Endothelial cell of umbilical vein (primary cell): ENCODE results near the gene TMEM132A. TPM values are rescaled to one million over a fixed set of nuclear protein-coding genes. Genes with fewer than 3 reads are reported as not detected.
A peak's percentile ranks its signal among the peaks of the same experiment; 100 is the strongest.

Experiments used
- BruUV-seq: library from RNA; stranded (reverse); fragments of 400-500 nt; replicated peaks from 2 replicates; lab custom pipeline; 2021; lab: Mats Ljungman, UMichigan
- CTCF ChIA-PET: fragments of 300-600, 350-600 bp; sonication (Branson Sonifier 250); formaldehyde crosslinking; loops from one replicate; lab custom pipeline; 2021; ENCODE audit warnings: antibody characterized with exemption, inconsistent platforms; lab: Charles Lee
- POLR2A ChIA-PET: fragments of 300-600, 350-600 bp; sonication (Branson Sonifier 250); formaldehyde crosslinking; loops from one replicate; lab custom pipeline; 2021; ENCODE audit warnings: antibody characterized with exemption, inconsistent platforms; lab: Charles Lee
- DNase-seq: peaks from one replicate; pipeline ENCODE4 v3.0.0-alpha.2; 2011; ENCODE audit warnings: low read depth, low spot score
- FAIRE-seq: peaks from 2 replicates; lab custom pipeline; 2011; peaks lifted over from hg19 to GRCh38; lab: Jason Lieb, UNC
- H2AFZ ChIP-seq: 2 replicates; pipeline ENCODE4 v1.6.0; 2012; ENCODE audit warnings: low read depth, low read length, control low read depth, inconsistent platforms
- H3K27ac ChIP-seq: 2 replicates; pipeline ENCODE4 v1.5.1; 2011; ENCODE audit warnings: low read depth, mild to moderate bottlenecking, control low read depth, low read length, moderate library complexity; ENCODE audit not compliant: insufficient read depth
- H3K27me3 ChIP-seq, 2 experiments: 2 replicates each; pipeline versions ENCODE4 v1.6.0 to v1.6.1; 2011; ENCODE audit warnings: low read length in 2 of 2, mixed read lengths in 1 of 2; ENCODE audit not compliant: control insufficient read depth in 2 of 2, insufficient read depth in 2 of 2
- H3K36me3 ChIP-seq, 2 experiments: 2 replicates in 1 of 2; 3 replicates in 1 of 2; pipeline ENCODE4 v1.5.1; 2011; ENCODE audit warnings: low read length in 2 of 2, mild to moderate bottlenecking in 1 of 2, moderate library complexity in 1 of 2; ENCODE audit not compliant: control insufficient read depth in 2 of 2, insufficient read depth in 2 of 2; ENCODE audit errors: extremely low read depth in 1 of 2
- H3K4me1 ChIP-seq: 3 replicates; pipeline ENCODE4 v1.5.1; 2011; ENCODE audit warnings: mild to moderate bottlenecking, low read length; ENCODE audit not compliant: control insufficient read depth, insufficient read depth; ENCODE audit errors: extremely low read depth
- H3K4me2 ChIP-seq: 2 replicates; pipeline ENCODE4 v1.6.1; 2011; ENCODE audit warnings: low read length, control low read depth, mixed read lengths; ENCODE audit not compliant: insufficient read depth
- H3K4me3 ChIP-seq, 3 experiments: fragments of 200-600 bp in 1 of 3; sonication (generic), shearing (Covaris generic) in 1 of 3; replicated peaks in 1 of 3; 2 replicates each; pipeline ENCODE4 v1.5.1; 2011 to 2016; ENCODE audit warnings: control low read depth in 3 of 3, low read length in 3 of 3, mild to moderate bottlenecking in 2 of 3, inconsistent platforms in 1 of 3, low read depth in 1 of 3, moderate library complexity in 1 of 3; ENCODE audit not compliant: insufficient read depth in 1 of 3
- H3K79me2 ChIP-seq: 2 replicates; pipeline ENCODE4 v1.6.0; 2012; ENCODE audit warnings: low read length, inconsistent platforms; ENCODE audit not compliant: control insufficient read depth, insufficient read depth
- H3K9ac ChIP-seq: replicated peaks from 2 replicates; pipeline ENCODE3; 2011; ENCODE audit warnings: low read length, control low read depth; ENCODE audit not compliant: insufficient read depth; ENCODE audit errors: extremely low read depth
- H3K9me1 ChIP-seq: replicated peaks from 3 replicates; pipeline ENCODE4 v1.6.0; 2011; ENCODE audit warnings: mild to moderate bottlenecking, low read length; ENCODE audit not compliant: control insufficient read depth, insufficient read depth; ENCODE audit errors: extremely low read depth
- H3K9me3 ChIP-seq: replicated peaks from 2 replicates; pipeline ENCODE4 v1.5.1; 2012; ENCODE audit warnings: low read length, inconsistent platforms; ENCODE audit not compliant: control insufficient read depth, insufficient read depth
- H4K20me1 ChIP-seq: replicated peaks from 2 replicates; pipeline ENCODE3; 2011; ENCODE audit warnings: mild to moderate bottlenecking, low read length; ENCODE audit not compliant: control insufficient read depth, insufficient read depth; ENCODE audit errors: extremely low read depth
- EZH2 ChIP-seq: IDR thresholded peaks from 2 replicates; pipeline ENCODE4 v1.6.1; 2012; ENCODE audit warnings: borderline replicate concordance, low read depth, mild to moderate bottlenecking, moderate library complexity, low read length, inconsistent platforms; ENCODE audit not compliant: severe bottlenecking
- FOS ChIP-seq: IDR thresholded peaks from 2 replicates; pipeline ENCODE4 v1.6.1; 2011; ENCODE audit warnings: mild to moderate bottlenecking, low read length, moderate library complexity, borderline replicate concordance; ENCODE audit not compliant: insufficient read depth
- GATA2 ChIP-seq: IDR thresholded peaks from 2 replicates; pipeline ENCODE4 v1.7.0; 2011; ENCODE audit warnings: low read depth, mild to moderate bottlenecking, moderate library complexity, mixed read lengths, low read length; ENCODE audit not compliant: insufficient read length, insufficient read depth
- JUN ChIP-seq: IDR thresholded peaks from 2 replicates; pipeline ENCODE4 v1.6.1; 2011; ENCODE audit warnings: borderline replicate concordance, low read depth; ENCODE audit not compliant: insufficient read length, insufficient read depth
- MYC ChIP-seq: IDR thresholded peaks from one replicate; pipeline ENCODE4 v1.6.1; 2011; ENCODE audit warnings: mild to moderate bottlenecking, low read depth, low read length
- POLR2A ChIP-seq: IDR thresholded peaks from 2 replicates; pipeline ENCODE4 v1.6.1; 2012; ENCODE audit warnings: low read depth, mild to moderate bottlenecking, control low read depth, low read length
- dilution Hi-C: fragments of 300-500 bp; cut with MboI; formaldehyde crosslinking; loops from one replicate; pipeline ENCODE4 v1.15.0; 2019; ENCODE audit warnings: low sequenced_read_pairs; ENCODE audit not compliant: extremely low pct_ligation_motif_present
- intact Hi-C: fragments of 100-400 bp; cut with micrococcal nuclease; formaldehyde crosslinking; loops from one replicate; pipeline ENCODE4 v1.10.0; 2022
- polyA plus RNA-seq, 4 experiments: library from polyadenylated mRNA; depleted of rRNA in 3 of 4; stranded (reverse) in 3 of 4; unstranded in 1 of 4; fragments of >200 nt; gene quantifications; 2 replicates each; pipeline versions ENCODE4 v1.2.1 to v1.2.3, GENCODE V29; 2011 to 2012; ENCODE audit warnings: missing spikeins in 1 of 4
- total RNA-seq: library from RNA; stranded (reverse); gene quantifications from 2 replicates; pipeline ENCODE4 v1.2.3, GENCODE V29; 2021
- TF ChIP-seq, protein P1 (sequence below), 2 donors: IDR thresholded peaks; 1 replicate in 1 of 2; 2 replicates in 1 of 2; pipeline ENCODE4 v1.5.1; 2011; ENCODE audit warnings: low read length in 2 of 2, mild to moderate bottlenecking in 2 of 2, moderate library complexity in 2 of 2, control low read depth in 1 of 2, inconsistent platforms in 1 of 2, low read depth in 1 of 2; ENCODE audit not compliant: insufficient read depth in 1 of 2; ENCODE audit errors: extremely low read depth in 1 of 2
- TF ChIP-seq, protein P2 (sequence below): IDR thresholded peaks from 2 replicates; pipeline ENCODE4 v1.6.1; 2011; ENCODE audit not compliant: insufficient read depth, insufficient read length

The TMEM132A gene
- total and polyA plus RNA-seq, 2 donors (not counting 3 experiments of a cell fraction or from before 2014, with no cell fraction given): 74.3 to 106 TPM

DNA sequence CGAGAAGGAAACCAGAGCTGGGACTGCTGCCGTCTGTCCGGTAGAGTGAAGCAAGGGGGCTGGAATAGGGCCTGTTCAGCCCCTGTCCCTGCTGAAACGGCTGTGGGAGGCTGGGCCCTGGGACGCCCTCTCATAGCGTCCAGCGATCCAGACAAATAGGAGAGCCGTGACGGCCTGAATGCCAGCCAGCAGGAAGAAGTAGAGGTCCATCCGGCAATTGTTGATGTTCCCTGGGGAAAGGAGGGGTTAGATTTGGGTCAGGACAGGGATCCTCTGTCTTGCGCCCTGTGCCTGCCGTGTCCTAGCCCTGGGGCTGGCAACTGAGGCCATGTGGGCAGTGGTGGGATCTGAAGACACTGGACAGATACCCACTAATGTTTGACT is 12.9 kb downstream of the TMEM132A start:
- no peaks in the 10 kb centered on the region for H3K79me2 ChIP-seq
- H3K4me2 ChIP-seq: no peak overlapping the region
- H3K27me3 ChIP-seq: no peaks in the 10 kb centered on the region
- no peak overlapping the region for H3K27ac ChIP-seq
- H3K4me1 ChIP-seq: peaks cover 8% of the 10 kb centered on the region
- H2AFZ ChIP-seq: no peak overlapping the region
- FAIRE-seq: no peak
- intact Hi-C loops (loop anchor here (1.0 kb wide), 1 partner anchor 31 kb away; the partner anchor contains the start of gene PRPF19), dilution Hi-C loops (no loop called here)
- no peak overlapping the region for H3K4me3 ChIP-seq
- DNase-seq: peak; percentile 40
- peaks cover 0 to 16% of the 10 kb centered on the region in 2 experiments for H3K36me3 ChIP-seq
- no peaks in the 10 kb centered on the region for H4K20me1 ChIP-seq
- H3K9me1 ChIP-seq: no peaks in the 10 kb centered on the region
- ChIA-PET POLR2A (no interaction called here), CTCF (interaction anchor here (1.0 kb wide), 1 partner anchor 49 kb away, joined by 3 read pairs; no protein-coding TSS in a partner anchor)
- no TSS peak for BruUV-seq
- H3K9ac ChIP-seq: no peak overlapping the region
- no peaks in the 10 kb centered on the region for H3K9me3 ChIP-seq
- TF ChIP-seq GATA2: no peak
- TF ChIP-seq POLR2A: no peak
- TF ChIP-seq, protein P1, sequence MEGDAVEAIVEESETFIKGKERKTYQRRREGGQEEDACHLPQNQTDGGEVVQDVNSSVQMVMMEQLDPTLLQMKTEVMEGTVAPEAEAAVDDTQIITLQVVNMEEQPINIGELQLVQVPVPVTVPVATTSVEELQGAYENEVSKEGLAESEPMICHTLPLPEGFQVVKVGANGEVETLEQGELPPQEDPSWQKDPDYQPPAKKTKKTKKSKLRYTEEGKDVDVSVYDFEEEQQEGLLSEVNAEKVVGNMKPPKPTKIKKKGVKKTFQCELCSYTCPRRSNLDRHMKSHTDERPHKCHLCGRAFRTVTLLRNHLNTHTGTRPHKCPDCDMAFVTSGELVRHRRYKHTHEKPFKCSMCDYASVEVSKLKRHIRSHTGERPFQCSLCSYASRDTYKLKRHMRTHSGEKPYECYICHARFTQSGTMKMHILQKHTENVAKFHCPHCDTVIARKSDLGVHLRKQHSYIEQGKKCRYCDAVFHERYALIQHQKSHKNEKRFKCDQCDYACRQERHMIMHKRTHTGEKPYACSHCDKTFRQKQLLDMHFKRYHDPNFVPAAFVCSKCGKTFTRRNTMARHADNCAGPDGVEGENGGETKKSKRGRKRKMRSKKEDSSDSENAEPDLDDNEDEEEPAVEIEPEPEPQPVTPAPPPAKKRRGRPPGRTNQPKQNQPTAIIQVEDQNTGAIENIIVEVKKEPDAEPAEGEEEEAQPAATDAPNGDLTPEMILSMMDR (IDR thresholded peaks at IDR 0.05; ENCODE audit: extremely low read depth in 1 of 2, insufficient read depth in 1 of 2, low read depth in 1 of 2, low read length in 2 of 2): no peak
- no peak for TF ChIP-seq FOS
- TF ChIP-seq EZH2: no peak
- TF ChIP-seq MYC: no peak
- TF ChIP-seq JUN: no peak
- TF ChIP-seq, protein P2, sequence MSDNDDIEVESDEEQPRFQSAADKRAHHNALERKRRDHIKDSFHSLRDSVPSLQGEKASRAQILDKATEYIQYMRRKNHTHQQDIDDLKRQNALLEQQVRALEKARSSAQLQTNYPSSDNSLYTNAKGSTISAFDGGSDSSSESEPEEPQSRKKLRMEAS: no peak
